Gastrocnemius medialis (tissue), 4 donors: ENCODE data around the gene CRIP1. TPM values are rescaled to one million over a fixed set of nuclear protein-coding genes. Genes with fewer than 3 reads are reported as not detected.

Source experiments
- ATAC-seq, 2 donors: fragments of 150-250 bp; one replicate each; pipeline ENCODE4 v1.9.1; 2016
- DNase-seq, 2 donors: peaks; one replicate each; pipeline ENCODE4 v3.0.0-alpha.2; 2019
- H3K27ac ChIP-seq, 4 donors: fragments of 200-600 bp; sonication (generic); 1 replicate in 1 of 4; 2 replicates in 3 of 4; pipeline ENCODE4 v1.5.1; 2016 to 2018; ENCODE audit warnings: mild to moderate bottlenecking in 2 of 4, moderate library complexity in 1 of 4
- H3K27me3 ChIP-seq, 3 donors: fragments of 200-600 bp; sonication (generic) in 2 of 3; 1 replicate in 1 of 3; 2 replicates in 2 of 3; pipeline versions ENCODE4 v1.5.1 to v1.6.0; 2016 to 2019; ENCODE audit warnings: mild to moderate bottlenecking in 1 of 3, moderate library complexity in 1 of 3
- H3K36me3 ChIP-seq, 2 donors: fragments of 200-600 bp; sonication (generic) in 1 of 2; one replicate each; pipeline ENCODE4 v1.5.1; 2017 to 2018
- H3K4me1 ChIP-seq, 2 donors: fragments of 200-600 bp; sonication (generic) in 1 of 2; one replicate each; pipeline ENCODE4 v1.5.1; 2016 to 2017; ENCODE audit warnings: mild to moderate bottlenecking in 2 of 2
- H3K4me3 ChIP-seq, 4 donors: fragments of 200-600 bp; sonication (generic) in 3 of 4; 1 replicate in 1 of 4; 2 replicates in 3 of 4; pipeline ENCODE4 v1.5.1; 2016 to 2019; ENCODE audit warnings: mild to moderate bottlenecking in 2 of 4
- H3K9me3 ChIP-seq, 3 donors: fragments of 200-600 bp; sonication (generic) in 2 of 3; 1 replicate in 1 of 3; 2 replicates in 2 of 3; pipeline ENCODE4 v1.5.1; 2016 to 2019
- POLR2A ChIP-seq, 2 donors: fragments of 450-650 bp; IDR thresholded peaks; one replicate each; pipeline ENCODE4 v1.6.1; 2017; ENCODE audit warnings: antibody characterized with exemption in 2 of 2, mild to moderate bottlenecking in 2 of 2, moderate library complexity in 2 of 2
- in situ Hi-C, 4 donors: fragments of 200-750 bp; cut with MboI; loops; one replicate each; pipeline versions ENCODE4 v1.15.0 to v1.8.0; 2017; ENCODE audit warnings: low sequenced_read_pairs in 4 of 4
- intact Hi-C: fragments of 100-400 bp; cut with DNase I; formaldehyde crosslinking; loops from one replicate; pipeline ENCODE4 v1.15.1; 2023; ENCODE audit warnings: low total_unique reads
- total RNA-seq, 4 donors: library from RNA; depleted of rRNA; stranded (reverse); fragments of >200 nt; gene quantifications; one replicate each; pipeline versions ENCODE4 v1.1.0 to v1.2.3, GENCODE V29; 2016
- TF ChIP-seq, protein P1 (sequence below), 5 experiments: fragments of 450-650 bp in 3 of 5; fragments of 200-600 bp in 2 of 5; sonication (generic) in 2 of 5; IDR thresholded peaks in 4 of 5; conservative IDR thresholded peaks in 1 of 5; 1 replicate in 4 of 5; 2 replicates in 1 of 5; pipeline ENCODE4 v1.5.1; 2016 to 2019; ENCODE audit warnings: antibody characterized with exemption in 5 of 5, mild to moderate bottlenecking in 3 of 5, moderate library complexity in 3 of 5

The CRIP1 gene
- total RNA-seq, 4 donors from 2014 or later, result 2.6 to 7.6 (median 5.3) TPM

DNA sequence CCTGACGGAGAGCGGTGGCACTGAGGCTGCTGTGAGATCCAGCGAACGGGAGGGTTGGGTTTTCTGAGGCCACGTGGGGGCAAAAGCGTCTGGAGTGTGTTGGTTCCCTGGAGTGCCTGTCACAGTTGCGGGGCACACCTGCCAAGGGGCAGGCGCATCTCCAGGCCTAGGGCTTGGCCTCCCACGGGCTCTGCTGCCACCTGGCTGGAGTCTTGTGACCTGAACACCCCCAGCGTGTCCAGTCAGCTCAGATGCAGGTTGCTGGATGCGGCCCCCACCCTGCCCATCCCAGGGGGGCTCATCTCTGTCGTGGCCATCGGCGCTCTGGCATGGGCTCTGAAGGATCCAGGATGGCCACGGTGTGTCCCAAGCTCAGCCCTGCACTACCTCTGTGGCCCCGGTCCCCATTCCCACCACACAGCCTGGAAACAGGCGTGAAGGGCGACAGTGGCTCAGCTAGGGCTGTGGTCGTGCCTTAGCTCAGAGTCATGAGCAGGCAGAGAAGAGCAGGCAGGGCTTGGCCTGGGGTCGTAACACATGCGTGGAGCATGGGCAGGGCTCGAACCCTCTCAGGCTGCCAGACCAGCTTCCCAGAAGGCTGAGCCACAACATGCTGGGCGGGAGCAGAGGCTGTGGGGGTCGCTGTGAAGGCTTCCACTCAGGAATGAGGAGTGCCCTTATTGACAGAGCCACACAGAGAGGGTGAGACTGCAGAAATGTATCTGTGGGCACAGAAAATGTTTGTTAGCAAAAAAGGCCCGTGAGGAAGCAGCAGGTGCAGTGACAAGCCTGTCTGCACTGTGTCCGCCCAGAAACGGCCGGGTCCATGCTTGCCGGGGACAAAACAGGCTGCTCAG is 35.6 kb upstream of the CRIP1 start:
- no peak for DNase-seq
- no peak for ATAC-seq
- Histone ChIP-seq H3K4me1 (peaks cover 2 to 9% of the 10 kb centered on the region in 2 donors), H3K27me3 (no peaks in the 10 kb centered on the region), H3K4me3 (no peak overlapping the region), H3K9me3 (no peaks in the 10 kb centered on the region), H3K36me3 (peaks cover 0 to 36% of the 10 kb centered on the region in 2 donors), H3K27ac (no peak overlapping the region)
- intact Hi-C loops (no loop called here), in situ Hi-C loops (no loop called here)
- no peak for TF ChIP-seq POLR2A (IDR thresholded peaks at IDR 0.05)
- TF ChIP-seq, protein P1, sequence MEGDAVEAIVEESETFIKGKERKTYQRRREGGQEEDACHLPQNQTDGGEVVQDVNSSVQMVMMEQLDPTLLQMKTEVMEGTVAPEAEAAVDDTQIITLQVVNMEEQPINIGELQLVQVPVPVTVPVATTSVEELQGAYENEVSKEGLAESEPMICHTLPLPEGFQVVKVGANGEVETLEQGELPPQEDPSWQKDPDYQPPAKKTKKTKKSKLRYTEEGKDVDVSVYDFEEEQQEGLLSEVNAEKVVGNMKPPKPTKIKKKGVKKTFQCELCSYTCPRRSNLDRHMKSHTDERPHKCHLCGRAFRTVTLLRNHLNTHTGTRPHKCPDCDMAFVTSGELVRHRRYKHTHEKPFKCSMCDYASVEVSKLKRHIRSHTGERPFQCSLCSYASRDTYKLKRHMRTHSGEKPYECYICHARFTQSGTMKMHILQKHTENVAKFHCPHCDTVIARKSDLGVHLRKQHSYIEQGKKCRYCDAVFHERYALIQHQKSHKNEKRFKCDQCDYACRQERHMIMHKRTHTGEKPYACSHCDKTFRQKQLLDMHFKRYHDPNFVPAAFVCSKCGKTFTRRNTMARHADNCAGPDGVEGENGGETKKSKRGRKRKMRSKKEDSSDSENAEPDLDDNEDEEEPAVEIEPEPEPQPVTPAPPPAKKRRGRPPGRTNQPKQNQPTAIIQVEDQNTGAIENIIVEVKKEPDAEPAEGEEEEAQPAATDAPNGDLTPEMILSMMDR (IDR thresholded peaks at IDR 0.05 in 4 of 5, conservative IDR thresholded peaks at IDR 0.05 in 1 of 5), result no peak

DNA sequence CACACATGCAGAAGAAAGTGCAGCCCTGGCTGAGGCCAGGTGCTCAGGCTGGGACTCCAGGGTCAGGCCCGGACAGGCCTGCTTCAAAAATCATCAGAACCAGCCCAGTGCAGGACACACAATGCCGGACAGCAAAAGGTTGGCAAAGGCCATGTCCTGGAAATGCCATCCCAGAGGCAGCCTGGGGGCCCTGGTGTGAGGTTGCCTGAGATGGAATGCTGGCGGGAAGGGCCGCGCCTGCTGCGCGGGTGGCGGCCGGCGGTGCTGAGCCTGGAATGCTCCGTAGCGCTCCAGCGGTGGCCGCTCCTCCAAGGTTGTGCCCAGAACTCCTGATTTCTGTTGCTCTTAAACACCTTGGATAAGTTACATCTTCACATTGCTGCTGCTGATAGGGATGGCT is 33.7 kb upstream of the CRIP1 start:
- no peak overlapping the region for H3K4me3 ChIP-seq
- no peaks in the 10 kb centered on the region for H3K9me3 ChIP-seq
- in situ Hi-C loops, result no loop called here
- ATAC-seq, result no peak
- H3K36me3 ChIP-seq, result peaks cover 0 to 43% of the 10 kb centered on the region in 2 donors
- intact Hi-C loops, result no loop called here
- DNase-seq, result no peak
- peaks cover 2 to 9% of the 10 kb centered on the region in 2 donors for H3K4me1 ChIP-seq
- TF ChIP-seq POLR2A (IDR thresholded peaks at IDR 0.05), result no peak
- TF ChIP-seq, protein P1 (IDR thresholded peaks at IDR 0.05 in 4 of 5, conservative IDR thresholded peaks at IDR 0.05 in 1 of 5), result no peak
- no peaks in the 10 kb centered on the region for H3K27me3 ChIP-seq
- no peak overlapping the region for H3K27ac ChIP-seq

DNA sequence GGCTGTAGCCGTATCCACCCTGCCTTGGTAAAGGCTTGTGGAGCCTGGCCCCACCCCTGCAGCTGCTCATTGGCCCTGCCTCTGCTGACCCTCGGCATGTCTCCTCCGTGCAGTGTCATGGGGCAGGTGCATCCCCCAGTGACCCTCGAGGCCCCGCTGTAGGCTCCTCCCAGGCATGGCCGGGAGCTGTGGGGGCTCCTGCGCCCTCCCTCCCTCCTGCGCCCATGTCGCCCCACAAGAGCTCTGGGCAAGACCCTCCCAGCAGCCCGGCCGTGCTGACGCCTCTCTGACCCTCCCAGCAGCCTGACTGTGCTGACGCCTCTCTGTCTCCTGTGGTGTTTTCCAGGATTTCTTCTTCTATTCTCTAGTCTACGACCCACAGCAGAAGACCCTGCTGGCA is 32.8 kb upstream of the CRIP1 start:
- Histone ChIP-seq H3K9me3 (no peaks in the 10 kb centered on the region), H3K27me3 (no peaks in the 10 kb centered on the region), H3K36me3 (peaks cover 0 to 43% of the 10 kb centered on the region in 2 donors), H3K27ac (no peak overlapping the region), H3K4me1 (peaks cover under 1 to 3% of the 10 kb centered on the region in 2 donors), H3K4me3 (no peak overlapping the region)
- intact Hi-C loops, result no loop called here
- no peak for ATAC-seq
- no peak for TF ChIP-seq POLR2A (IDR thresholded peaks at IDR 0.05)
- TF ChIP-seq, protein P1 (IDR thresholded peaks at IDR 0.05 in 4 of 5, conservative IDR thresholded peaks at IDR 0.05 in 1 of 5), result no peak
- in situ Hi-C loops, result no loop called here
- DNase-seq, result no peak

DNA sequence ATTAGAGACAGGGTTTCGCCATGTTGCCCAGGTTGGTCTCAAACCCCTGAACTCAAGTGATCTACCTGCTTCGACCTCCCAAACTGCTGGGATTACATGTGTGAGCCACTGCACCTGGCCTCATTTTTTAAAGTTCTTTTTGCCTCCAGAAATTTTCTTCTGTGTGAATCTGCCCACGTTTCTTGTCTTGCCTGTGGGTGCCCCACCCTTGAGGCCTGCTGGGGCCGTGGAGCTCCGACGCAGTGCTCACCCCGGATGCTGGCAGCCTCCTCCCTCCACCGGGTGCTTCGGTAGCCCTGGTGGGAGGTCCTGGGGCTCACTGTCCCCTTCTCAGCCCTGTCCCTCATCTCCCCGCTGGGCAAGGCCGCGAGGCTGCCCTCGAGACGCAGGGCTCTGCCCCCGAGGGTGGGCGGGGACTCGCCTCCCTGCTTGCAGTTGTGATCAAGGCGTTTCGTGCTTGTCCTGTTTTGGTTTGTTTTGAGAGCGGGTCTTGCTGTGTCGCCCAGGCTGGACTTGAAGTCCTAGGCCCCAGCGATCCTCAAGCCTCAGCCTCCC is 31.5 kb upstream of the CRIP1 start:
- DNase-seq, result no peak
- intact Hi-C loops, result no loop called here
- no peaks in the 10 kb centered on the region for H3K9me3 ChIP-seq
- H3K4me1 ChIP-seq, result no peaks in the 10 kb centered on the region
- peaks cover 0 to 38% of the 10 kb centered on the region in 2 donors for H3K36me3 ChIP-seq
- H3K27ac ChIP-seq, result no peak overlapping the region
- in situ Hi-C loops, result no loop called here
- H3K27me3 ChIP-seq, result no peaks in the 10 kb centered on the region
- no peak for TF ChIP-seq POLR2A (IDR thresholded peaks at IDR 0.05)
- TF ChIP-seq, protein P1 (IDR thresholded peaks at IDR 0.05 in 4 of 5, conservative IDR thresholded peaks at IDR 0.05 in 1 of 5), result no peak
- no peak overlapping the region for H3K4me3 ChIP-seq
- no peak for ATAC-seq
